ENCODE data around the gene CLCN2.

CLCN2 gene

DNA sequence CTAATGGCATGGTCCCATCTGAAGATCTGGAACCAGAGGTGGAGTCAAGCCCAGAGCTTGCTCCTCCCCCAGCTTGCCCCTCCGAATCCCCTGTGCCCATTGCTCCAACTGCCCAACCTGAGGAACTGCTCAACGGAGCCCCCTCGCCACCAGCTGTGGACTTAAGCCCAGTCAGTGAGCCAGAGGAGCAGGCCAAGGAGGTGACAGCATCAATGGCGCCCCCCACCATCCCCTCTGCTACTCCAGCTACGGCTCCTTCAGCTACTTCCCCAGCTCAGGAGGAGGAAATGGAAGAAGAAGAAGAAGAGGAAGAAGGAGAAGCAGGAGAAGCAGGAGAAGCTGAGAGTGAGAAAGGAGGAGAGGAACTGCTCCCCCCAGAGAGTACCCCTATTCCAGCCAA is 39.7 kb downstream of the CLCN2 start:
- DNase-seq, result no peak

DNA sequence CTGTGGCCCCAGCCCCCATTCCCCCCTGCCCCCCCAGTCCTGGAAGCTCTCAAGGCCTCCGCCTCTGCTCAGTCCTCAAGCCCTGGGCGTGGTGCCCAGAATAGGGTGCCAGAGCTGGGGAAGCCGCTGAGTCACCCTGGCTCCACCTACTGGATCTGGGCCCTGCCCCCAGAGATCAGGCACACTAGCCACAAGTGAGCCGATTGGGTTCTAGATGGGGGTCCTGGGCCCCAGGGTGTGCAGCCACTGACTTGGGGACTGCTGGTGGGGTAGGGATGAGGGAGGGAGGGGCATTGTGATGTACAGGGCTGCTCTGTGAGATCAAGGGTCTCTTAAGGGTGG is 41.3 kb downstream of the CLCN2 start:
- DNase-seq, result peak; percentile 52 to 62

DNA sequence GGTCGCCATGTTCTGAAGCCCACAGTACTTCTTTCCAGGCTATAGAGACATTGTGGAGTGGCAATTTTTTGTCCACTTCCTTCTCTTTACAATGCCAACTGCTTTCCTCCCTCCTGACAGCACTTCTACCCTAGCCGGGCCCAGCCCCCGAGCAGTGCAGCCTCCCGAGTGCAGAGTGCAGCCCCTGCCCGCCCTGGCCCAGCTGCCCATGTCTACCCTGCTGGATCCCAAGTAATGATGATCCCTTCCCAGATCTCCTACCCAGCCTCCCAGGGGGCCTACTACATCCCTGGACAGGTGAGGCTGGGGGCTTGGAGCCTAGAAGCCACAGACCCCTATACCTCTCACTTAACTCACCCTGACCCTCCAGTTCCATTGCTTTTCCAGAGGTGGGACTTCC is 44.2 kb downstream of the CLCN2 start:
- DNase-seq, result no peak

DNA sequence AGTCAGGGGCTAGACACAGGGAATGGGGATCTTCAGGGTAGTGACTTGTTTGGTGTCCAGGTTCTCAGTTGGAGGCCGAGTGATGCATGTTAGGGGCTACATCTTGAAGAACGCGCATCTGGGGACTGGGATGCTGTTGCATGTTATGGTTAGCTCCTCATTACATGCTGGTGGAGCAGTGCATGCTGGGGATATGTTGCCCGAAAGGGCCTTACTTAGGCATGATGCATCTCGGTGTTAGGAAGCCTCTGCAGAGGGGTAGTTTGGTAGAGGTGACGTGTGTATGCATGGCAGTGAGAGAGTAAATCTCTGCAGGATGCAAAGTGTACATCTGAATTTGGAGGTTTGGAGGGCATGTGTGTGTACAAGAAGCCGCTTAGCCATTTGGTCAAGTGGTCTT is 44.6 kb downstream of the CLCN2 start:
- no peak for DNase-seq

DNA sequence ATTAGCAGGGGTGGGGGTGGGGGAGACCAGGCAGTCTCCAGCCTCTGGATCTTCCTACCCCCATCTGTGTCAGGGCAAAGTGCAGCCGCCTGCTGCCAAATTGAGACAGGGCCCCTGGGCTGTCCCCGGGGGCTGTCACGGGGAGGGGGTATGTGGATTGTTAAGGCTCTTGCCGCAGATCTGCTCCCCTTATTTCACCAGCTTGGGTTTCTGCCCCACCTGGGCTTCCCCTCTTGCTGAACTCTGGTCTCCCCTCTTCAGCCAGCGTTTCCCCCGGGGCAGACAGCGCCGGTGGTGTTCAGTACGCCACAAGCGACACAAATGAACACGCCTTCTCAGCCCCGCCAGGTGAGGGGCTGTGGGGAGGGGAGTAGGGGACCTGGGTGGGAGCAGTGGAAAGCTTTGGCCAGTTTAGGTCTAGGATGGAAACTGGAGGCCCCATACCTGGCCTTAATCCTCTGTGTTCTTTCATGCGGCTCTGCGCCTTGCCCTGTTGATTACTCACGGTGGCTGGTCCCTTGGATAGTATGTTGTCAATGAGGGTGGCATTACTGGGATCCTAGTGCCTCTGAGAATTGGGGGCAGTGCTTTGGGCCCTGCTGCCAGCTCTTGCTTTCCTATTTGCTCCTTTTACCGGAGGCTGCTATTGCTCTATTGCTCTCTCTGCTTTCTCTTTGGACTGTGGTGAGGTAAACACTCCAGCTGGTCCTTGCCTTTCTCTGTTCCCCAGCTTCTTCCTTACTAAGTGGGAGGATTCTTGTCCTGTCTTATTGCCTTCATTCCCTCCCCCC is 45.3 kb downstream of the CLCN2 start:
- DNase-seq, result no peak

DNA sequence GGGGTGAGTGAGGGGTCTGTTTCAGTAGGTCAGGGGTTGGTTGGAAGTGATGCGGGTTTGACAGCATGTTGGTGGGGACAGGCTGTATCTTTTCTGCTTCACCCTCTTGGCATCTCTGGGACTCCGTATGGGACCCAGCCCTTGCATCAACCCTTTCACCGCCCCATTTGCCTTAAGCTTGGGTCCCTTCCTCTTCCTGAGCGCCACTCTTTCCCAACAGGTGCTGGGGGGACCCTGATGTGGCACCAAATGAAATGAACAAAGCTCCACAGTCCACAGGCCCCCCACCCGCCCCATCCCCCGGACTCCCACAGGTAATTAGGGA is 45.9 kb downstream of the CLCN2 start:
- DNase-seq, result no peak

DNA sequence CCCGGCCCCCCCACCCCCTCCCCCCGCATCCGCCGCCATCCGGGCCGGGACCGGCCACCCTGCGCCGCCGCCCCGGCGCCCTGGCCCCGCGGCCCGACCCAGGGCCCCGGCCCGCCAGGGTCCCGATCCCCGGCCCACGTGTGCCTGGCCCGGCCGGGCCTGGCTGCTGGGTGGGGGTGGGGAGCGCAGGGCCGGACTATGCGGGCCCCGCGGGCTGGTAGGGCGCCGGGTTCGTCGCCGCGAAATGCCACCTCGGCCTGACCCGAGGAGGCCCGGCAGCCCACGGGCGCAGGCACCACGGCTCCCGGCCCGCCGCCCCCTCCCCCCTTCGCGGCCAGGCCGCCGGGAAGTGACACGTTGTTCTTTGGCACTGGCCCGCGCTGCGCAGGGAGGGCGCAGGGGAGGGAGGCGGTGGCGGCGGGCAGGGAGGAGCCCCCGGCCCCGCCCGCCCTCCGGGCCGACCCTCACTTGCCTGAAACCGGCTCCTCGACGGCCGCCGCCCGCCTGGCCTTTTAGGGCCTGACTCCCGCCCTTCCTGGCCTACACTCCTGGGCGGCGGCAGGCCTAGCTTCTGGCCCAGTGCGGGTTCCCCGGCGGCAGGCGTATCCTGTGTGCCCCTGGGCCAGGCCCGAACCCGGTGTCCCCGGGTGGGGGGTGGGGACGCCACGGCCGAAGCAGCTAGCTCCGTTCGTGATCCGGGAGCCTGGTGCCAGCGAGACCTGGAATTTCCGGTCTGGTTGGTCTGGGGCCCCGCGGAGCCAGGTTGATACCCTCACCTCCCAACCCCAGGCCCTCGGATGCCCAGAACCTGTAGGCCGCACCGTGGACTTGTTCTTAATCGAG is 46.5 kb downstream of the CLCN2 start:
- DNase-seq, result peak; percentile 56 to 66

DNA sequence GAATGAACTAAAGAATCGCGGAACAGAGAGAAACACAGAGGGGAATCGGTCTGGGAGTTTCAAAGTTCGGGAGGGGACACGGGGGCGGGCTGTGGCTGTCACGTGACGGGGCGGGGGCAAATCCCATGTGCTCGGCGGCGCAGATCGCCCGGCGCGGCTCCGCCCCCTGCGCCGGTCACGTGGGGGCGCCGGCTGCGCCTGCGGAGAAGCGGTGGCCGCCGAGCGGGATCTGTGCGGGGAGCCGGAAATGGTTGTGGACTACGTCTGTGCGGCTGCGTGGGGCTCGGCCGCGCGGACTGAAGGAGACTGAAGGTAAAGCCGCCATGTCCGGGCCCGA is 47.1 kb downstream of the CLCN2 start, which contains the start of gene EIF4G1:
EIF4G1 (plus strand) TSS at position 244 of the 337 bp plus-strand sequence. CDS start 1,191 bp downstream, outside the sequence.
- peak; percentile 92 to 93 for DNase-seq

DNA sequence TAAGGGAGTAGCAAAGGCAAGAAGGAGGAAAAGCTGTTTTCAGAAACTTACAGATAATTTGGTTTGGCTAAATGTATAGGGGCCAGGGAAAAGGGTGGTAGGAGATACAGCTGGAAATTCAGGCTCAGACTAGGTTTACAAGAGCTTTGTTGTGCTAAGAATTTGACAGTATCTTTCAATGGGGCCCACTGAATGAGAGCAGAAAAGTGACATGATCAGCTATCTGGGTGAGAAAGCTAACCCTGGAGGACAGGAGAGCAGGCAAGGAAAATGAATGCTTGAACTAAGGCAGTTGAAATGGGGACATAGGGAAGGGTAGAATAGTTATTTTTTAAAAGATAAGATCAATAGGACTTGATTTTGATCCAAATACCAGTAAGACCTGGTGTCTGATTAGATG is 49.8 kb downstream of the CLCN2 start:
- no peak for DNase-seq

DNA sequence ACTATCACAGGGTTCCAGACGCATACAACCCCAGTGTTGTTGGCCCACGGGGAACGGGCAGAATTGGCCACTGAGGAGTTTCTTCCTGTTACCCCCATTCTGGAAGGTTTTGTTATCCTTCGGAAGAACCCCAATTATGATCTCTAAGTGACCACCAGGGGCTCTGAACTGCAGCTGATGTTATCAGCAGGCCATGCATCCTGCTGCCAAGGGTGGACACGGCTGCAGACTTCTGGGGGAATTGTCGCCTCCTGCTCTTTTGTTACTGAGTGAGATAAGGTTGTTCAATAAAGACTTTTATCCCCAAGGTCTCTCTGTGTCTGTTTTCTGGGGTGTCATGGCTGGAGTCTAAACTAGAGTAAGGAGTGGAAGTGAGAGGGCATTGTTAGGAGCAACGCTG is 52.7 kb downstream of the CLCN2 start:
- no peak for DNase-seq

DNA sequence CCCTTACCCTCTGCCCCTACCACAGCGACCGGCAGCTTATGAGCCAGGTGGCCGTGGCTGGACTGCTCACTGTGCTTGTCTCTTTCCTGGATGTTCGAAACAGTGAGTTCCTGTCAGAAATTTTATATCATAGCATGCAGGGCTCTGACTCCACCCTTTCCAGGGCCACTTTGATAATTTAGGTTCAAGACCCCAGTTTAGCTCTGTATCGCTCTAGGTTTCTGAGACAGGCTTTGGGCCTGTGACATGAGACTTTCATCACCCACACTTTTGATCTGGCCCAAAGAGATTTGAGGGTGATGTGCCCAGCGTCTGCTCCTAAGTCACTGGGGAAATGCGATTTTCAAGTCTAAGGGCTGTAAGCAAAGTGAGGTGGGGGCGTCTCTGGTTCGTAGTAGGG is 53.5 kb downstream of the CLCN2 start:
- DNase-seq, result no peak

DNA sequence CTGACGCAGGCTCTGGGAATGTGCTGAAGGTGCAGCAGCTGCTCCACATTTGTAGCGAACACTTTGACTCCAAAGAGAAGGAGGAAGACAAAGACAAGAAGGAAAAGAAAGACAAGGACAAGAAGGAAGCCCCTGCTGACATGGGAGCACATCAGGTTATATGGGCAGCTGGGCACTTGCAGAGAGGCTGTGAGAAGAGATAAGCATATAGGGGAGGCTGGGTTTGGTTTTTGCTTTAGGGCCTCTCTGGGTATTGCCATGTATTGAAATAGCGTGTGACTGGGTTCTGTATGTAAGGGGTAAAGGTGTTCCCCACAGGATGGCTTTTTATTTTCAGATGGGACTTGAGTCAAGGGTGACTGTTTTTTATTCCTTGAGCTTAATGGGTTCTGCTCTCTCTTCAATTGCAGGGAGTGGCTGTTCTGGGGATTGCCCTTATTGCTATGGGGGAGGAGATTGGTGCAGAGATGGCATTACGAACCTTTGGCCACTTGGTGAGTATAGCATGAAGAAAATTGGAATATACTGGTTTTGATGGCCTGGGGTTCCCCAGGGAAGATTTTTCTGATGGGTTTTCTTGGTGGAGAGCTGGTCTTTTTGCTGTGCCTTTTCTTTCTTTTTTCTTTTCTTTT is 54.9 kb downstream of the CLCN2 start:
- no peak for DNase-seq

DNA sequence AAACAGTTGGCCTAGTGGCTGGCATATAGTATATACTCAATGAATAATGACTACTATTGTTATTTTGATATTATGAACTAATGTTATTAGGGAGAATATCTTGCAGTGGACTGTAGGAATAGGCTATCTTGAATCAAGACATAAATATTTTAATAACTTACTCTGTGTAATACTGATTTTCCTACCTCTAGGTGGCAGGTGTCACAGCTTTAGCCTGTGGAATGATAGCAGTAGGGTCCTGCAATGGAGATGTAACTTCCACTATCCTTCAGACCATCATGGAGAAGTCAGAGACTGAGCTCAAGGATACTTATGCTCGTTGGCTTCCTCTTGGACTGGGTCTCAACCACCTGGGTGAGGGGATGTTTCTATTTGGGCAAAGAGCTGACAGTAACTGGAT is 55.8 kb downstream of the CLCN2 start:
- DNase-seq, result no peak

DNA sequence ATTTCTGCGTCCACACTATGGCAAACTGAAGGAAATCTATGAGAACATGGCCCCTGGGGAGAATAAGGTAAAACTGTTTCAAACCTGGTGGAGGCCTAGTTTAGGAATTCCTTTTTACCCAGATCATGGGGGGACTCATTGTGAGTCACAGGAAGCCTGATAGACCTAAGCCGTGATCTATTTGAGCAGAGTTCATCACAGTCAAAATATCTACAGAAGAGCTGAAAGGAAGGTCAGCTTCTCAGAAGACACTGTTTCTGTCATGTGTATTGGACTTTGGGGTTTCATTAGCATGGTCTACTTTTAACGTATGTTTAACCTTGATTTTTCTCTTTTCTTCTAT is 61.1 kb downstream of the CLCN2 start:
- no peak for DNase-seq

DNA sequence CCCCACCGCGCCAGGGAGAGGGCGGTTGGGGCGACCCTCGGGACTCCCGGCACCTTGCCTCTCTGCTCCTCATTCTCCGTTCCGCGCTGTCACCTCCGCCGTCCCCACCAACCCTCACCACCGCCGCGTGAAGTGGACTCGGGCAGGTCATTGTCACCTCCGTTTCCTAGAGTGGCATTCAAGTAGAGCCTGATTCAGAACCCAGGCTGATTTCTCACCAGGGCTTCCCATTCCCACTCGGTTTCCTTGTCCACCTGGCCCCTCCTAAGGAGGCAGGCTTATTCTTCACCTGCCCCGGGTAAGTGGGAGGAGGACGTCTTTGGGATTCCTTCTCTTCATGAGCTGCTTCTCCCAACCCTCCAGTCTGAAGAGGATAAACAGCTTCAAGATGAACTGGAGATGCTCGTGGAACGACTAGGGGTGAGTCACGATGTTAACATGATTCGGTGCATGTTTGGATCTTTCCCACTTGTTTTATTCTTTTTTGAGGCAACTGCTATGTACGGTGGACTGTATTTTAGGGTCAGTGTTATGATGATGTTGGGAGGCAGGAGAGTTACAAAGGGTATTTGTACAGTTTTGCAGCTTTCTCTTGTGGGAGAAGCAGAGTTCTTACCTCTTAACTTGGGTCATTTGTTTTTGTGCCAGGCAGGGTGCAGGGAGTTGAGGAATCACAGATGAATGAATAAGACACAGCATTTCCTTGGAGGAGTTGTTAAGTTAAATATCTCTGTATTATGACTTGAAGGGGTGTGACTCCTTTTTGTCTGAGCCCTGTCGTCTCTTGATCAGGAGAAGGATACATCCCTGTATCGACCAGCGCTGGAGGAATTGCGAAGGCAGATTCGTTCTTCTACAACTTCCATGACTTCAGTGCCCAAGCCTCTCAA is 61.7 kb downstream of the CLCN2 start:
- DNase-seq, result no peak

DNA sequence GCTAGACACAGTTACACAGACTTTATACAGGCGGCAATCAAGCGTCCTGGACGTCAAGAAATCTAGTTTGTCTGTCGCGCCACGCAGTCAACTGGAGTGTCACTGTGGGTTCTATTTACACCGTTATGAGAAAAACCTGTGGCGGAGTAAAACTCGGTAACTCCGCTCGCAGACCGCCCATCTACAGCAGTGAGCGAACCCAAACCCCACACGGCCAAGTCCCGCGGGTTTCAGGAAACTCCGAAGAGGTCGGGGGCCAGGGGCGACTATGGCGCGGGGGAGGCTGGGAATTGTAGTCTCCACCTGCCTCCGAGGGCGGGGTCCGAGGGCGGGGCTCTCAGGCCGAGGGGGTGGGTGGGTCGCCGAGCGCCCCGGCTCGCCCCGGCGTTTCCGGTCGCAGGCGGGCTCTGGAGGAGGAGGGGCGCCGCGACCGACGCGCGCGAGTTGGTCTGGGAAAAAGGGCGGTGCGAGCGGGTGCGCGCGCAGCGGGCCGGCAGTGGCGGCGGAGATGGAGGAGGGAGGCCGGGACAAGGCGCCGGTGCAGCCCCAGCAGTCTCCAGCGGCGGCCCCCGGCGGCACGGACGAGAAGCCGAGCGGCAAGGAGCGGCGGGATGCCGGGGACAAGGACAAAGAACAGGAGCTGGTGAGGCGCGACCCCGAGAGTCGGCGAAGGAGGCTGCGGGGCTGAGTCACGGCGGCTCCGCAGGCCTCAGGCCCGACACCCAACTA is 62.5 kb downstream of the CLCN2 start, which contains the start of gene PSMD2:
PSMD2 (plus strand) TSS at position 483 of the 729 bp plus-strand sequence; CDS start at position 509, 26 bp downstream.
- peak; percentile 98 to 99 for DNase-seq

DNA sequence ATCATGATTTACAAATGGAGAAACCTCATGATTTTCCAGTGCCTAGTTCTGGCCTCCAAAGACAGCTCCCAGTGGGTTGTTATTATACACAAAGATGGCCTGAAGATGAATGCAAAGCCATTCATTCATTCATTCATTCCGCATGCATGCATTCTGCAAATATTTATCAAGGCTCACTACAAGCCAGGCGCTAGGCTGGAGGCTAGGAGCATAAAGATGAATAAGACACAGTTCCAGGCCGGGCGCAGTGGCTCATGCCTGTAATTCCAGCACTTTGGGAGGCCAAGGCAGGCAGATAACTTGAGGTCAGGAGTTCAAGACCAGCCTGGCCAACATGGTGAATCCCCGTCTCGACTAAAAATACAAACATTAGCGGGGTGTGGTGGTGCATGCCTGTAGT is 64.8 kb downstream of the CLCN2 start:
- no peak for DNase-seq

Measured in activated CD4-positive, alpha-beta T cell treated with anti-CD3 and anti-CD28 coated beads for 4 hours (primary cell).